Mucosa of gallbladder (tissue), 1 donor: ENCODE data around the gene CDH4. TPM values are rescaled to one million over a fixed set of nuclear protein-coding genes. Genes with fewer than 3 reads are reported as not detected.

Source experiments
- DNase-seq: peaks from one replicate; pipeline ENCODE4 v3.0.0-alpha.2; 2020; ENCODE audit warnings: low spot score
- total RNA-seq: library from RNA; stranded (reverse); gene quantifications from one replicate; pipeline ENCODE4 v1.2.1, GENCODE V29; 2021
- donor health status: DM: no; HTN: no; CAD: no.

CDH4 gene
- total RNA-seq, 1 donor from 2014 or later: 3.5 TPM

- DNase-seq: no peak
Measured at GRCh38 chr20:61557621-61558020, 305.6 kb downstream of the CDH4 start.

- DNase-seq: no peak
Measured at GRCh38 chr20:61558726-61559125, 306.7 kb downstream of the CDH4 start.

DNA sequence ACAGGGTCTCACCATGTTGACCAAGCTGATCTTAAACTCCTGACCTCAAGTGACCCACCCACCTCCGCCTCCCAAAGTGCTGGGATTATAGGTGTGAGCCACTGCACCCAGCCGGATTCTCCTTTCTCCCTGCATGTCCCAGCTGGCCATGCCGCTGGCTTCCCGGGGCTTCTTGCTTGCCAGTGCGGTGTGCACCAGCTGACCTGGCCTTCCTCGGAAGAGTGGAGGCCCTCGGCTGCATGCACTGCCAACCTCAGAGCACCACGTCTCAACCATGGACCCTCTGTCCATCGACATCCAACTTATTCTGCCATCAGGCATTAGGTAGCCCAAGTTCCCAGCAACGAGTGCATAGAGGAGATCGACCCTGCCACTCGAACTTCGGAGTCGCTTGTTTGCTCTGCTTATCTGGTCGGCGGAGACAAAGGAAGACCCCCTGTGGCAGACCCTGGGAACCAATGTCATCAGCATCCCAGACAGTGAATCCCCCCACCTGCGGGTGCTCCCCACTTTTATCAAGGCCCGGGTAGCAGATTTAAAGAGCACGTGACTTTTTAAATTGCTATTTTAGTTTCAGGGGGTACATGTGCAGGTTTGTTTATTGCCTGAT is 307.8 kb downstream of the CDH4 start:
- DNase-seq: no peak

GRCh38 chr20:61560361-61560853 is 308.3 kb downstream of the CDH4 start:
- DNase-seq: peak; percentile 32

DNA sequence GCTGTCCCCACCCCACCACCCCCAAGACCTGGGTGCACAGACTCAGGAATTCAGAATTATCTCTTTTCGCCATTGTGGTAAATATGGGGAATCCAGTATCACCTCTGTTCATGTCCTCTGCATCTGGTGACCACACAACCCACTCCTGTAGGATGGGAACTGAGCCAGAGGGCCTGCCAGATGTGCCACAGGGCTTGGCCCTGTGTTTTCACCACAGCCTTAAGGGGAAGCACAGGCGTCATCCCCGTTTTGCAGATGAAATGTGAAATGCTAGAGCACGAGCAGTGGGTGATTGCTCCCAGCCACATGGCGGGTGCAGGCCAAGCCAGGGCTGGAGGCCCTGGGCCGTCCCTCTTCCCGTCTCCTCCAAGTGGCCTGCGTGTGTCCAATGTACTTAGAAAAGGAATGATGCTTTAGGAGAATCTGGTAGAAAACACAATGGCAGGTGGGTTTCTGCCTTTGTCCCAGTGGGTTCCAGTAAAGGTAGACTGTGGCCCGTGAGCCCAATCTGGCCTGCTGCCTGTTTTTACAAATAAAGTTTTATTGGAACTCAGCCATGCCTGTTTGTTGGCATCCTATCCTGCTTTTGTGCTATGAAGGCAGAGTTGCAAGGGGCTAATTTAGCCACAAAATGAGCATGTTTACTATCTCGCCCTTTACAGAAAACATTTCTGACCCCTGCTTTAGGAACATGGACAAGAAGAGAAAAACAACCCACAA is 309.2 kb downstream of the CDH4 start:
- no peak for DNase-seq

DNA sequence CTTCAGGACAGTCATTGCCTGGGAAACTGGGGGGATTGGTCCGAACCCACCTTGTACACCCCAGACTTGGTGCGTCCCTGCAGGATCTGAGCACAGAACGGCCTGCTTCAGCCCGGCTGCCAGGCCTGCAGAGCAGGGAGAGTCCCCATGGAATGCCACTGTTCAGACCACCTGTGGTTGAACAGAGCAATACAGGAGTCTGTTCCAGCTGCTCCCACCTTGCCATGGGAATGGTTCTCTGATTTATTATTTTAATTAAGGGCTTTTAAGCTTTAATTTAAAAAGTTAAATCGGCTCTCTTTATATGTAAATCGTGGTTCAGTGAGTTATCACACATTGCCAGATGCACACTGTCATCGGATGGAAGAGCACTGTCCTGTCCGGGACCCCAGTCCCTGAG is 310.4 kb downstream of the CDH4 start:
- no peak for DNase-seq

DNA sequence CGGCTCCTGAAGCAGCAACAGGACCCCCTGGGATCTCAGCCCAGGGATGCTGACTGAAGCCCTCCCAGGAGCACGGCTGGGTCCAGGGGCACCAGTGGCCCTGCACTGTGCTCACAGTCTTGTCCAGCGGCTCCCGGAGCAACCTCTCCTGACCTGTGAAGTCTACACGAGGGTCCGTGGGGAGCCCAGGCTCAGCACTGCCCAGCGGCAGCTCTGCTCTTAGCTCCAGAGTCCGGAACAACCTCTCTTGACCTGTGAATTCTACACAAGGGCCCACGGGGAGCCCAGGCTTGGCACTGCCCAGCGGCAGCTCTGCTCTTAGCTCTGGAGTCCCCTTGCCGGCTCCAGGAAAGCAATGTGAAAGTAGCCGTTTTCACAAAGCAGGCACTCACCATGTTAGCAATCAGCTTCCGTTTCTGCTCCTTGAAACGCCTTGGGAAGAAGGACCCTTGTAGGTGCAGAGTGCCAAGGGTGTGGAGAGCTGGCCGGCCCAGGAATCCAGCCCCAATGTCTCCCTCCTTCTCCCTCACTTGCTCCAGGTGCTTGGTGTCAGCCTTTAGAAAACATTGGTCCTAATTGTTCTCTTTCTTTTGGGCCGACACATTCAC is 310.9 kb downstream of the CDH4 start:
- no peak for DNase-seq

GRCh38 chr20:61564628-61565027 is 312.6 kb downstream of the CDH4 start:
- DNase-seq: no peak

- DNase-seq: no peak
Measured at GRCh38 chr20:61565791-61566190, 313.7 kb downstream of the CDH4 start.

DNA sequence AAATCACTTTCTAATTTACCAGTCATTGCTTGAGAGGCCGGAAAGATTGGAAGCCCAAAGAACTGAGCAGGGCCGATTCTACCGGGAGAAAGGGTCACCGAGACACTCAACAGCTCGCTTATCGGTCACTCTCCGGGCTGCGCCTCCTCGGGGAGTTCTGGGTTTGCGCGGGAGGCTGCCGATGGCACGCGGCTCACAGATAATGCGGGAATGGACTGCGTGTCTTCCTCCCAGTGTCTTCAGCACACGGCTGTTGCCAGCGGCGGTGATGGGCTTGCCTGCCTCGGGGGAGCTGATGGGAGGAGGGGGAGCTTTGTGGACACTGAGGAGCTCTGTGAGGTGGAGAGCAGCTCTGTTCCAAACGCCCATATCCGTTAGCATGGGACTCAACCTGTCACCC is 314.6 kb downstream of the CDH4 start:
- DNase-seq: no peak

GRCh38 chr20:61567204-61567603 is 315.1 kb downstream of the CDH4 start:
- no peak for DNase-seq

- no peak for DNase-seq
Measured at GRCh38 chr20:61569825-61570224, 317.8 kb downstream of the CDH4 start.

GRCh38 chr20:61570646-61571195 is 318.7 kb downstream of the CDH4 start:
- DNase-seq: no peak

GRCh38 chr20:61571221-61571620 is 319.2 kb downstream of the CDH4 start:
- DNase-seq: no peak

DNA sequence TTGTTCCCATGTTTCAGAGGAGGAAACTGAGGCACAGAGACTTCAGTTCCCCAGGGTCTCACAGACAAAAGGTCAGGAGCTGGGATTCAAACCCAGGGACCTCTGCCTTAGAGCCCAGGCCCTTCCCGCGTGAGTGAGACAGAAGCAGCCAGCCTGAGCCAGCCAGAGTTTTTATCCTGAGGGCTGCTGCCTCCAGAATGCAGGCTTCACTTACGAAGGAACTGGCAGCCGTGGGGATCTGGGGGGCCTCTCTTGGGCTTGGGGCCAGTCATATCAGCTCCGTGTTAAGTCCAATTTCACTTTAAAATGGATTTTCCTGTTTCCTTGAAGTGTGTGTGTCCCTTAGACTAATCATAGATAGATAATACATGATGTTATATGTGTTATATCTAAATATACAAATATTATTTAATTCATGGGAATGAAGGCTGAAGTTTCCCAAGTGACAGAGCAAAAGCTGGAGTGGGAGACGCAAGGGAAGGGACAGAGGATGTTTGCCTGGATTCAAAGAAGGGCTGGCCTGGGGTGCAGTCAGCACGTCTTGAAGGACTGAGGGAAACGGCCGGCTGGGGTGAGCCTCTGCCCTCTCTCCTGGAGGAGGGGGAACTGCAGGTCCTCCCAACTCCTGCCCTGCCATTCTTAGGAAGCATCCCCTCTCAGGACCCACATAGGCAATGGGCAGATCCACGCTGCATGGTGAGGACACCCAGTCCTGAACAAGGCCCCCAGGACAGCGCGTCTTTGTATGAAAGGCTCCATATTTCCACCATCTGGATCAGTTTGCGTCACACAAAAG is 320.1 kb downstream of the CDH4 start:
- no peak for DNase-seq

GRCh38 chr20:61572789-61573188 is 320.7 kb downstream of the CDH4 start:
- no peak for DNase-seq

DNA sequence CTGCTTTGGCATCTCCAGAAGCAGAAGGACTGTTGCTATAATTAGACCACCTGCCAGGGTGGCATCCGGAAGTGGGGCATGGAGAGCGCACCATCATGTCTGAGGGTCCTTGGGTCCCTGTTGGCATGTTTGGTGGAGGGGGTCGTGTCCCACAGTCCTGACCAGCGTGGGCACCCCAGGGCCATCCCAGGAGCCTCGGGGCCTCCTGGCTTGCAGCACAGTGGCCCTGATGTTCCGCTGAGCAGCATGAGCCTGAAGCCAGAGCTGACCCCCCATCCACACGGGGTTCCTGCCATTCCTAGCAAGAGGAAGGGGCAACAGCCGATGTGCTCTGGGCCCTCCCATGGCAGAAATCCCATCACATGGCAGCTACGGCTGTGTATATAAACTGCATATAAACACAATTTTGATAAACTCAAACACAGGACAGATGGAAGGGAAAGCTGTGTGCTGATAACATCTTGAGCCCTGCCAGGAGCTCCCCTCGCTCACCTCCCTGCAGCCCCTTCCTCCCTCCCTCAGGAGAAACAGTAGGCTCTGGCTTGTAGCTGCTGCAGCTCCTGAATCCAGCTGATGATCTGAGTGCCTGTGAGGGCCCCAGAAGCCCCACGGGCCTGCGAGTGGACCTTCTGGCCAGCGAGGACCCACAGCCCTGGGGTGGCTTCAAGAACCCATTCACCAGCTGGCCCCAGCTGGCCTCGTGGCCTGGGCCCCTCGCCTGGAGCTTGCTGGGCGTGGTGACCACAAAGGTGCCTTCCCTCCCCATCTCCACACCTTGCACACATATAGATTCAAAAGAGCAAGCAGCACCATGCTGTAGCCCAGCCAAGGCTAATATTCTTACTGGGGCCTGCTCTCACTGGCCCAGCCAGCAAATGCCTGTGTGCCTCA is 321.6 kb downstream of the CDH4 start:
- no peak for DNase-seq

DNA sequence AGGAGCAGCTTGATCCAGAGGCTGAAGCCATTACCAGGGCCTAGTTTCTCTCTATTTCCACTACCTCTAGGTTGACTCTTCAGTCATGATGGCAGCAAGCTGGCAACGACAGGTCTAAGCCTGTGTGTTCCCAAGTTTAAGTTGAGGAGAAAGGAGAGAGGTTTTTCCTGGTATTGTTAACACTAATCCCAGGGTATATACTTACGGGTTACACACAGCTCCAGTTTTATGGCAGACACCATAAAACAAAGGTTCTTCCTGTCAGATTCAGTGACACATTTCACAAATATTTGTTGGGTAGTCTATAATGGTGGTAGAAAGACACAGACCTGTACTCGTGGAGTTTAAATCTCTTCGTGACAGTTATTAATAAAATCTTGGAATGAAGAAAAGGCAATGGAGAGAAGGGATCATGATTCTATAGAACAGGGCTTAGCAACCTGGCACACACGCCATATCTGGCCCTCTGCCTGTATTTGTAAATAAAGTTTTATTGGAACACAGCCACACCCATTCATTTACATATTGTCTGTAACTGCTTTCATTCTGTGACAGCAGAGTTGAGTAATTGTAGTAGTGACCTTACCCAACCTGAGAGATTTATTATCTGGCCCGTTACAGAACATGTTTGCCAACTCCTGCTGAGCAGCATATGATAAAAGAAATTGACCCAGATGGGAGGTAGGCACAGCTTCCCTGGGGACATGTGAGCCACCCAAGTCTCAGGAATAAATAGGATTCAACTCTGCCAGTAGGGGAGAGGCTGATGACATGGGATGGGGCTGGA is 323.3 kb downstream of the CDH4 start:
- DNase-seq: no peak

DNA sequence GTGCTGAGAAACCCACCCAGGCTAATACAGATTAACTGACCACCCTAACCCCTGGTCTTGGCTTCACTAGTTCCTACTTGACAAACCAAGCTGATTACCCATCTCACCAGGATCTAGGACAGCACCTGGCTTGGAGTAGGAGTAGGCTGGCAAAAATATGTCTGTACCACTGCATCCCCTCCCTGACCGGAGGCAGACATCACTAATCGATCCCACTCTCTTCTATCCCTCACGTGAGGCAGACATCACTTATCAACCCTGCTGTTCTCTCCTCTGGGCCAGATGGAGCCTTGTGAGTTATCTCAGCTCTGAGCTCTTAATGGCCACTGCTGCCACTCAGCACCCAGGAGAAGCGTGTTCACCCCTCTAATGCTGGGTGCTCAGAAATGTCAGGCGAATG is 324.3 kb downstream of the CDH4 start:
- DNase-seq: no peak

GRCh38 chr20:61577065-61577464 is 325.0 kb downstream of the CDH4 start:
- DNase-seq: no peak
